ENCODE results near the gene NCOA3.

The NCOA3 gene

DNA sequence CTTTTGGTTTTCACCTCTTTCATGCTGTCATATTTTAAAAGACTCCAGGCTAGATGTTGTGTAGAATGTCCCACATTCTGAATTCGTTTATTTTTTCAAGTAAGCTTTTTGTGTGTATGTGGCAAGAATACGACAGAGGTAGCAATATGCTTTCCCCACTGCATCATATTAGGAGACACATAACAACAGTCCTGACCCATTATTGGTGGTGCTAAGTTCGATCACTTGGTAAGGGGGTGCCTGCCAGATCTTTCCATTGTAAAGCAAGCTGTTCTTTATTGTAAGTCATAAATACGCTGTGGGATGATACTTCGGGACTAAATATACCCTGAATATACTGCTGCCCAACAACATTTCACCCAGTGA, 588 bp upstream of the NCOA3 start:
- Histone ChIP-seq H3K23ac (ENCODE audit: low read length in 2 of 2) (no peak overlapping the region), H2BK12ac (ENCODE audit: low read length in 2 of 2) (peak overlapping the region in 1 of 2 experiments; percentile 65), H3K27ac (ENCODE audit: low read length, poor library complexity, severe bottlenecking) (peak overlapping the region; percentile 78), H2BK120ac (ENCODE audit: low read depth, low read length) (no peak overlapping the region), H2BK15ac (ENCODE audit: low read depth, poor library complexity, severe bottlenecking) (no peak overlapping the region), H3K27me3 (ENCODE audit: control insufficient read depth in 1 of 2, insufficient read depth in 1 of 2, low read length in 2 of 2) (no peaks in the 10 kb centered on the region), H3K14ac (ENCODE audit: low read length in 2 of 2) (no peak overlapping the region), H3K9ac (ENCODE audit: low read length) (peak overlapping the region; percentile 93), H3K4me3 (ENCODE audit: insufficient read depth in 1 of 2, low read depth in 1 of 2, low read length in 2 of 2) (peak overlapping the region; percentile 80 to 92), H3K18ac (ENCODE audit: low read depth in 1 of 2, low read length in 2 of 2) (peak overlapping the region; percentile 52 to 97), H3K79me1 (replicated peaks; ENCODE audit: low read length, poor library complexity, severe bottlenecking) (peaks cover 3% of the 10 kb centered on the region), H4K91ac (ENCODE audit: low read length) (peak overlapping the region; percentile 74), H3K9me3 (ENCODE audit: control insufficient read depth, low read length) (no peaks in the 10 kb centered on the region), H2AFZ (ENCODE audit: low read depth, low read length) (peak overlapping the region; percentile 43), H3K4me1 (ENCODE audit: control insufficient read depth, insufficient read depth, low read depth, low read length) (peaks cover 2% of the 10 kb centered on the region), H3K36me3 (ENCODE audit: control insufficient read depth in 1 of 2, insufficient read depth in 2 of 2, low read depth in 1 of 2, low read length in 2 of 2) (no peaks in the 10 kb centered on the region), H2AK5ac (ENCODE audit: low read length, severe bottlenecking) (peak overlapping the region; percentile 19), H3K4me2 (ENCODE audit: low read length, poor library complexity, severe bottlenecking) (peak overlapping the region; percentile 84), H3K4ac (ENCODE audit: low read depth in 1 of 2, low read length in 2 of 2) (peak overlapping the region in 1 of 2 experiments; percentile 81), H2BK5ac (ENCODE audit: low read depth, low read length, poor library complexity, severe bottlenecking) (no peak overlapping the region), H4K8ac (ENCODE audit: low read length) (peak overlapping the region; percentile 91)
- DNase-seq = no peak
- 61% methylated on average over 2 of the region's 5 CpGs for WGBS

DNA sequence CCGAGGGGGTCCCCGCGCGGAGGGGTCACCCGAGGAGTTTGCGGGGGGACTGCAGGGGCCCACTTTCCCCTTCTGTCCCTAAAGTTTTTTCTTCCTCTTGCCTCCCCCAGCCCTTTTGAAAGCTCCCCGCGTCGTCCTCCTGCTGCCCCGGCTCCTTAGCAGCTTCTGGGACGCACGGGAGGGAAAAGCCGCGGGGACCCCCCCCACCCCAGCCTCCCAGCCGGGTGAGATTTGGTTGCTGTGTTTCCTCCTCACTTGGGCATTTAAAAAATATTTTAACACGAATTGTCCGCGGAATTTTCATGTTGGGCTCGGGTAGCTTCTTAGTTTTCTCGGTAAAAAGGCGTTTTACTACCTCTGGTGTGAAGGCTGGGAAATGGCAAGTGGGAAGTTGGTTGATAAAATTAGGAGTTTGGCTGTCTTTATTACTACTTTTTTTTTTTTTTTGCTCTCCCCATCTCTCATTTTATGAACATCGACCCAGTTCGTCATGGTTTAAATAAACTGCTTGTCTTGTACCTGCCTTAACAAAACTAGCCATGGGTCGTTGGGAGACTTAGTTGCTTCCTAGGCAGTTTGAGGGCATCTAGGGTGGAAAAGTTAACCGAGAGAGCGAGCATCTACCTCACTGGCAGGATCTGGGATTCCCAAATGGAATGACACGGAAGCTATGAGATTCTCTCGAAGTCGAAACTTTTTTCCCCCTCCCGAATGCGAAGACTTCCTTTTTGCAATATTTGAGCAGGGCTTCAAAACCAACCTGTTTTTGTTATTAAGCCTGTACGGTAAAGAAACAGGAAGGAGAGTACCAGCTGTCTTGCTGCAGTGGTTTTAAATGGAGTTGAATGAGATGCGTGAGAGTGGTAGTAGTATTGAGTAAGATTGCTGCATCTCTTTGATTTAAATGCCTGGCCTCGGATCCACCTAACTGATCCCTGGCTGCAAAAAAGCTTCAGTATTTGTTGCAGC, 868 bp downstream of the NCOA3 start:
- H3K18ac ChIP-seq (ENCODE audit: low read depth in 1 of 2, low read length in 2 of 2) = peak overlapping the region; percentile 97 to 98
- H3K27ac ChIP-seq (ENCODE audit: low read length, poor library complexity, severe bottlenecking) = peak overlapping the region; percentile 36
- H3K79me1 ChIP-seq (replicated peaks; ENCODE audit: low read length, poor library complexity, severe bottlenecking) = peaks cover 3% of the 10 kb centered on the region
- peak overlapping the region in 1 of 2 experiments; percentile 22 for H3K14ac ChIP-seq (ENCODE audit: low read length in 2 of 2)
- H3K27me3 ChIP-seq (ENCODE audit: control insufficient read depth in 1 of 2, insufficient read depth in 1 of 2, low read length in 2 of 2) = no peaks in the 10 kb centered on the region
- H3K4me2 ChIP-seq (ENCODE audit: low read length, poor library complexity, severe bottlenecking) = peak overlapping the region; percentile 84
- peaks cover 2% of the 10 kb centered on the region for H3K4me1 ChIP-seq (ENCODE audit: control insufficient read depth, insufficient read depth, low read depth, low read length)
- no peak overlapping the region for H2AK5ac ChIP-seq (ENCODE audit: low read length, severe bottlenecking)
- H3K36me3 ChIP-seq (ENCODE audit: control insufficient read depth in 1 of 2, insufficient read depth in 2 of 2, low read depth in 1 of 2, low read length in 2 of 2) = no peaks in the 10 kb centered on the region
- peak overlapping the region; percentile 89 for H2BK120ac ChIP-seq (ENCODE audit: low read depth, low read length)
- peak overlapping the region in 1 of 2 experiments; percentile 6 for H3K23ac ChIP-seq (ENCODE audit: low read length in 2 of 2)
- H3K4me3 ChIP-seq (ENCODE audit: insufficient read depth in 1 of 2, low read depth in 1 of 2, low read length in 2 of 2) = peak overlapping the region; percentile 80 to 92
- no peak overlapping the region for H4K91ac ChIP-seq (ENCODE audit: low read length)
- H4K8ac ChIP-seq (ENCODE audit: low read length) = peak overlapping the region; percentile 87
- H2BK12ac ChIP-seq (ENCODE audit: low read length in 2 of 2) = peak overlapping the region in 1 of 2 experiments; percentile 0
- H3K9ac ChIP-seq (ENCODE audit: low read length) = peak overlapping the region; percentile 93
- peak overlapping the region; percentile 99 for H2BK15ac ChIP-seq (ENCODE audit: low read depth, poor library complexity, severe bottlenecking)
- H2BK5ac ChIP-seq (ENCODE audit: low read depth, low read length, poor library complexity, severe bottlenecking) = peak overlapping the region; percentile 15
- no peaks in the 10 kb centered on the region for H3K9me3 ChIP-seq (ENCODE audit: control insufficient read depth, low read length)
- peak overlapping the region; percentile 49 for H2AFZ ChIP-seq (ENCODE audit: low read depth, low read length)
- peak overlapping the region; percentile 91 to 96 for H3K4ac ChIP-seq (ENCODE audit: low read depth in 1 of 2, low read length in 2 of 2)
- DNase-seq = peak; percentile 83
- under 1% methylated on average over 26 of the region's 34 CpGs for WGBS

DNA sequence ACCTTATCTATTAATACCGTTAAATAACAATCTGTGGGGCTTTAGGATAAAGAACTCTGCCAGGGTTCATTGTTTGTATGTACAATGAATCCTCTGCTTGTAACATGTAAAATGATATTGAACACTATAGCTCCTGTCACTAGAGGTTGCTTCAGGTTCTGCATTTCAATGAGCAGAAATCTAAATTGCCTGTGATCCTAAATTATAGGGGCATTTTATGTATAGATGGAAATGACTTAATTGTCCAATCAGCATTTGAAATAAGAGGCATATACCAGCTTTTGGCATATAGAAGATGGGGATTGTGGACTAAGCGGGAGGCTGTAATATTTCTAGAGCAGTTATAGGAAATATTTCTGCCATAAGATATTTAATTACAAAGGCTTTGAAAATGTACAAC, 2.0 kb downstream of the NCOA3 start:
- H4K8ac ChIP-seq (ENCODE audit: low read length) = no peak overlapping the region
- H3K36me3 ChIP-seq (ENCODE audit: control insufficient read depth in 1 of 2, insufficient read depth in 2 of 2, low read depth in 1 of 2, low read length in 2 of 2) = no peaks in the 10 kb centered on the region
- H2BK12ac ChIP-seq (ENCODE audit: low read length in 2 of 2) = no peak overlapping the region
- no peak overlapping the region for H3K23ac ChIP-seq (ENCODE audit: low read length in 2 of 2)
- H2BK120ac ChIP-seq (ENCODE audit: low read depth, low read length) = no peak overlapping the region
- H4K91ac ChIP-seq (ENCODE audit: low read length) = no peak overlapping the region
- H3K14ac ChIP-seq (ENCODE audit: low read length in 2 of 2) = no peak overlapping the region
- peaks cover 3% of the 10 kb centered on the region for H3K79me1 ChIP-seq (replicated peaks; ENCODE audit: low read length, poor library complexity, severe bottlenecking)
- peaks cover 2% of the 10 kb centered on the region for H3K4me1 ChIP-seq (ENCODE audit: control insufficient read depth, insufficient read depth, low read depth, low read length)
- H3K4me2 ChIP-seq (ENCODE audit: low read length, poor library complexity, severe bottlenecking) = no peak overlapping the region
- H2BK15ac ChIP-seq (ENCODE audit: low read depth, poor library complexity, severe bottlenecking) = no peak overlapping the region
- DNase-seq = no peak
- peak overlapping the region; percentile 93 for H3K9ac ChIP-seq (ENCODE audit: low read length)
- peak overlapping the region in 1 of 2 experiments; percentile 92 for H3K4me3 ChIP-seq (ENCODE audit: insufficient read depth in 1 of 2, low read depth in 1 of 2, low read length in 2 of 2)
- no peak overlapping the region for H3K27ac ChIP-seq (ENCODE audit: low read length, poor library complexity, severe bottlenecking)
- no peak overlapping the region for H2BK5ac ChIP-seq (ENCODE audit: low read depth, low read length, poor library complexity, severe bottlenecking)
- H3K18ac ChIP-seq (ENCODE audit: low read depth in 1 of 2, low read length in 2 of 2) = no peak overlapping the region
- no peak overlapping the region for H2AK5ac ChIP-seq (ENCODE audit: low read length, severe bottlenecking)
- no peak overlapping the region for H3K4ac ChIP-seq (ENCODE audit: low read depth in 1 of 2, low read length in 2 of 2)
- no peak overlapping the region for H2AFZ ChIP-seq (ENCODE audit: low read depth, low read length)
- H3K27me3 ChIP-seq (ENCODE audit: control insufficient read depth in 1 of 2, insufficient read depth in 1 of 2, low read length in 2 of 2) = no peaks in the 10 kb centered on the region
- WGBS = no CpG with 5 or more reads among the region's 2 CpGs
- no peaks in the 10 kb centered on the region for H3K9me3 ChIP-seq (ENCODE audit: control insufficient read depth, low read length)

- Histone ChIP-seq H3K4me1 (ENCODE audit: control insufficient read depth, insufficient read depth, low read depth, low read length) (peaks cover 2% of the 10 kb centered on the region), H3K14ac (ENCODE audit: low read length in 2 of 2) (no peak overlapping the region), H4K8ac (ENCODE audit: low read length) (no peak overlapping the region), H2BK15ac (ENCODE audit: low read depth, poor library complexity, severe bottlenecking) (no peak overlapping the region), H3K27ac (ENCODE audit: low read length, poor library complexity, severe bottlenecking) (no peak overlapping the region), H2AFZ (ENCODE audit: low read depth, low read length) (no peak overlapping the region), H3K9ac (ENCODE audit: low read length) (peak overlapping the region; percentile 33), H3K23ac (ENCODE audit: low read length in 2 of 2) (no peak overlapping the region), H3K36me3 (ENCODE audit: control insufficient read depth in 1 of 2, insufficient read depth in 2 of 2, low read depth in 1 of 2, low read length in 2 of 2) (peaks cover 0 to 4% of the 10 kb centered on the region in 2 experiments), H2BK120ac (ENCODE audit: low read depth, low read length) (no peak overlapping the region), H2AK5ac (ENCODE audit: low read length, severe bottlenecking) (no peak overlapping the region), H3K4me2 (ENCODE audit: low read length, poor library complexity, severe bottlenecking) (no peak overlapping the region), H2BK5ac (ENCODE audit: low read depth, low read length, poor library complexity, severe bottlenecking) (no peak overlapping the region), H3K4ac (ENCODE audit: low read depth in 1 of 2, low read length in 2 of 2) (no peak overlapping the region), H2BK12ac (ENCODE audit: low read length in 2 of 2) (no peak overlapping the region), H3K4me3 (ENCODE audit: insufficient read depth in 1 of 2, low read depth in 1 of 2, low read length in 2 of 2) (peak overlapping the region in 1 of 2 experiments; percentile 8), H3K9me3 (ENCODE audit: control insufficient read depth, low read length) (no peaks in the 10 kb centered on the region), H3K18ac (ENCODE audit: low read depth in 1 of 2, low read length in 2 of 2) (no peak overlapping the region), H3K79me1 (replicated peaks; ENCODE audit: low read length, poor library complexity, severe bottlenecking) (peaks cover 7% of the 10 kb centered on the region), H3K27me3 (ENCODE audit: control insufficient read depth in 1 of 2, insufficient read depth in 1 of 2, low read length in 2 of 2) (no peaks in the 10 kb centered on the region), H4K91ac (ENCODE audit: low read length) (no peak overlapping the region)
- DNase-seq = no peak
- WGBS = 82% methylated on average over 2 of the region's 2 CpGs
These were observed 4.6 kb downstream of the NCOA3 start for GRCh38 chr20:47506335-47506734.

Data from mesenchymal stem cell (in vitro differentiated cells and primary cell).